OCI-LY1 (cell line): Measurements from ENCODE around the gene C20orf173.

Source experiments
- CTCF ChIP-seq: fragments of 200-600 bp; sonication (generic), shearing (Covaris generic); IDR thresholded peaks from 2 replicates; pipeline ENCODE4 v1.5.1; 2017; ENCODE audit warnings: mild to moderate bottlenecking, antibody characterized with exemption, low read length, moderate library complexity, mixed read lengths
- EZH2 ChIP-seq: fragments of 200-600 bp; sonication (generic), shearing (Covaris generic); IDR thresholded peaks from 2 replicates; pipeline ENCODE4 v1.8.0; 2017; ENCODE audit warnings: borderline replicate concordance, mixed run types, mild to moderate bottlenecking, antibody characterized with exemption, low read length, moderate library complexity, mixed read lengths

- no peak for TF ChIP-seq CTCF
- no peak for TF ChIP-seq EZH2
Observed at GRCh38 chr20:35515949-35516645, 13.4 kb downstream of the C20orf173 start.
